ENCODE measurements around the gene KDM4C.

Gene KDM4C

DNA sequence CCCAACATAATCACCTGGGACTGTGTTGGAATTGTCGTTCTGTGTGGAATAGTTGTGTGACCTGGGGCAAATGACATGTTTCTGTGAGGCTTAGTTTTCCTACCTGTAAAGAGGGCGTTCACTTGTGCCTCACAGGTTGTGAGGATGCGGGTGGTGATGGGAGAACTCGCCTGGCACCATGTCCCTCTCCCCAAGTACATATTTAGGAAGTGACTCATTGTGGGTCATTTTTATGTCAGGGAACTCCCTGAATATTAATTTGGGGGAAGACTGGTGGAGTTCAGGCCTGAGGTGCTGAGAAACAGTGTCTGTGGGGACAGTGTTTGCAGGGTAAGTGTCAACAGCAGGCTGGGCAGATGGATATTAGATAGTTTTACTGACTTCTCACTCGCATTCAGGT, 144.7 kb downstream of the KDM4C start:
- no peaks in the 10 kb centered on the region for H3K36me3 ChIP-seq
- no peak for DNase-seq
- no peaks in the 10 kb centered on the region for H3K9me3 ChIP-seq
- H3K27me3 ChIP-seq: no peaks in the 10 kb centered on the region
- H3K4me3 ChIP-seq (ENCODE audit: low read depth, low read length): no peak overlapping the region
- H3K4me1 ChIP-seq: no peaks in the 10 kb centered on the region
- no peak for TF ChIP-seq CTCF (IDR thresholded peaks at IDR 0.05; ENCODE audit: low read depth, low read length)

- Histone ChIP-seq H3K4me3 (ENCODE audit: low read depth, low read length) (no peak overlapping the region), H3K27me3 (no peaks in the 10 kb centered on the region), H3K36me3 (no peaks in the 10 kb centered on the region), H3K9me3 (no peaks in the 10 kb centered on the region), H3K4me1 (no peaks in the 10 kb centered on the region)
- no peak for TF ChIP-seq CTCF (IDR thresholded peaks at IDR 0.05; ENCODE audit: low read depth, low read length)
- no peak for DNase-seq
Observed at GRCh38 chr9:6904371-6904770, 146.6 kb downstream of the KDM4C start.

DNA sequence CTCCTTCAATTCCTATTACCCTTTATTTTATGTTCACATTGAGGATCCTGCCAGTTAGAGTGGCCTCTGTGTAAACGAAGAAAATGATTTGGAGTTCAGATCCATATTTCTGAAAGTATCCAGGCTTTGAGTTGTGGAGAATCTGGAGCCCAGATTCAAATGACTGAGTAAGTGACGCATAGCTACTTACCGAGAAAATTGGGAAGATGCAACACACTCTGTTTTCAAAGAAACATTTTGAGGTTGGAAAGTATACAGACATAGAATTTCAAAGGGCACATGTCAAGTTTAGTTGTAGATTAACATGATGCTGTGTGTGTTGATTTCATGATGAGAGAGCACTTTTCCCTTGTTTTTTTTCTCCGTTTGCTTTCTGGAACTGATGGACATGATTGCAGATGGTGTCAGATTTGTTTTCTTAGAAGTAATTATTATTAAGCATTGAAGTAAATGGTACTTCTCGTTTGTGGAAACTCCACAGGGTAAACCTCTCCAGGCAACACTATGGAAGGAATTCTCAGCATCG, 148.1 kb downstream of the KDM4C start:
- Histone ChIP-seq H3K9me3 (no peaks in the 10 kb centered on the region), H3K4me3 (ENCODE audit: low read depth, low read length) (no peak overlapping the region), H3K4me1 (no peaks in the 10 kb centered on the region; the same call in 1 of the 2 replicates), H3K36me3 (no peaks in the 10 kb centered on the region), H3K27me3 (no peaks in the 10 kb centered on the region)
- TF ChIP-seq CTCF (IDR thresholded peaks at IDR 0.05; ENCODE audit: low read depth, low read length): no peak
- no peak for DNase-seq

- Histone ChIP-seq H3K36me3 (no peaks in the 10 kb centered on the region), H3K4me1 (peaks cover 10% of the 10 kb centered on the region), H3K9me3 (no peaks in the 10 kb centered on the region), H3K27me3 (no peaks in the 10 kb centered on the region), H3K4me3 (ENCODE audit: low read depth, low read length) (no peak overlapping the region)
- peak; percentile 87 for TF ChIP-seq CTCF (IDR thresholded peaks at IDR 0.05; ENCODE audit: low read depth, low read length)
- peak; percentile 35 for DNase-seq
Observed at GRCh38 chr9:6907772-6908381, 150.1 kb downstream of the KDM4C start.

DNA sequence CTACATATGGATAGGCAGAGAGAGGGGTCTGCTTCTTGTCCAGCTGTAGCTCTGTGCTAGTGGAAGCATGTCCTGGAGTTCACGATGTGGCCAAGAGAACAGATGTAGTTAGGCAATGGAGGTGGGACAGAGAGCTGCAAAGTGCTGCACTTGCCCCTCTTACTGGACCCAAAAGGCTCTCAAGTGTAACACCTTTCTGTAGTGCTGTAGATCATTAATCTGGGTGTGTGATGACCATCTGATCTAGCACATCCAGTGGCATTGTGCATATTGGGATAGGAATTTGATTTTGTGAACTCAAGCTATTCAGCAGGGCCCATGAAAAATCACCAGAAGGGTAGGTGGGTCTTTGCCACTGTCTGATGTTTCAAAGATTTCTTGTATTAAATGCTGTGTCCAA, 151.4 kb downstream of the KDM4C start:
- Histone ChIP-seq H3K27me3 (no peaks in the 10 kb centered on the region), H3K4me1 (peaks cover 10% of the 10 kb centered on the region), H3K4me3 (ENCODE audit: low read depth, low read length) (no peak overlapping the region), H3K9me3 (no peaks in the 10 kb centered on the region), H3K36me3 (no peaks in the 10 kb centered on the region)
- DNase-seq: no peak
- no peak for TF ChIP-seq CTCF (IDR thresholded peaks at IDR 0.05; ENCODE audit: low read depth, low read length)

GRCh38 chr9:6910032-6910431, 152.3 kb downstream of the KDM4C start:
- peak; percentile 70 for TF ChIP-seq CTCF (IDR thresholded peaks at IDR 0.05; ENCODE audit: low read depth, low read length)
- no peaks in the 10 kb centered on the region for H3K9me3 ChIP-seq
- H3K4me1 ChIP-seq: peaks cover 10% of the 10 kb centered on the region
- no peaks in the 10 kb centered on the region for H3K36me3 ChIP-seq
- H3K4me3 ChIP-seq (ENCODE audit: low read depth, low read length): no peak overlapping the region
- H3K27me3 ChIP-seq: no peaks in the 10 kb centered on the region
- no peak for DNase-seq

Measured in BE2C (cell line).